GM11168 (cell line): Measurements from ENCODE around the gene ZIC2.

Experiments
- in situ Hi-C: fragments of 300-500 bp; cut with MboI; formaldehyde crosslinking; loops from one replicate; pipeline ENCODE4 v1.12.0; 2022; ENCODE audit warnings: low sequenced_read_pairs; ENCODE audit not compliant: unreplicated experiment

The ZIC2 gene

DNA sequence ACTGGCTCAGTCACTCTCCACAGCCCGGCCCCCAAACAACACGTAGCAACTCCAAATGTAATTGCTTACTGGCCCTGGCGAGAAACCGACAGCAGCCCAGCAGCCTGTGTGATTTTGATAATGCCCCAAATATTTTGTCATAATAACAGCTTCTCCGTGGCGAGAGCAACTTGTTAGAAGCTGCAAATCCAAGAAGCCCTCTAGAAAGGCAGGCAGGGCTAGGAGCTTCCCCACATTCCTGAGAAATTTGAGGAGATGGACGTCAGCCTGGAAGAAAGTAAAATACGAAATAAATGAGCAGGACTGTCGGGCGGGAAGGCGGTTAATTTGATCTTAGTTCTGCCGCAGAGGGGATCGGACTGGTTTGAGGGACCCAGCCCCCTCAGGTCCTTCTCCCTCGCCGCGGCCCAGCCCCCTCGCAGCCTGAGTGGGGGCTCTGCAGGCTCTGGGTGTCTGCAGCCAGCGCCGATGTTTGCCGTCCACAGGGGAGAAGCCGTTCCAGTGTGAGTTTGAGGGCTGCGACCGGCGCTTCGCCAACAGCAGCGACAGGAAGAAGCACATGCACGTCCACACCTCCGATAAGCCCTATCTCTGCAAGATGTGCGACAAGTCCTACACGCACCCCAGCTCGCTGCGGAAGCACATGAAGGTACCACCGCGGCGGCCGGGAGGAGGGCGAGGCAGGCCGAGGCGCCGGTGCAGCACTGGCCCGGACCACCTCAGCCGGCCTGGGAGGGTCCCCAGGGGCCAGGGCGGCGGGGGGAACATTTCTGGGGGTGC lies 3.1 kb downstream of the ZIC2 start:
- in situ Hi-C loops, result no loop called here

DNA sequence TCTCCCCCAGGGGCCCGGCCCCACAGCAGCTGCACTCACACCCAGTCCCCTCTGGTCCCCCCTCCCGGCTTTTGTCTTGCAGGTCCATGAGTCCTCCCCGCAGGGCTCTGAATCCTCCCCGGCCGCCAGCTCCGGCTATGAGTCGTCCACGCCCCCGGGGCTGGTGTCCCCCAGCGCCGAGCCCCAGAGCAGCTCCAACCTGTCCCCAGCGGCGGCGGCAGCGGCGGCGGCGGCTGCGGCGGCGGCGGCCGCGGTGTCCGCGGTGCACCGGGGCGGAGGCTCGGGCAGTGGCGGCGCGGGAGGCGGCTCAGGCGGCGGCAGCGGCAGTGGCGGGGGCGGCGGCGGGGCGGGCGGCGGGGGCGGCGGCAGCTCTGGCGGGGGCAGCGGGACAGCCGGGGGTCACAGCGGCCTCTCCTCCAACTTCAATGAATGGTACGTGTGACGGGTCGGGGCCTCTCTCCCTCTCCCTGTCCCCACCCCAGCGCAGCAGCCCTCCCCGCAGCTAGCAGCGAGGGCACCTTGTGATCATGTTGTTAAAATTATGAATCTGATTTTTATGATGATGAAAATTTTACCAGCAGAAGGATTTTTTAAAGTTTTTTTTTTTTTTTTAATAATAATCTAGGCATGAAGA lies 3.8 kb downstream of the ZIC2 start:
- in situ Hi-C loops, result no loop called here

DNA sequence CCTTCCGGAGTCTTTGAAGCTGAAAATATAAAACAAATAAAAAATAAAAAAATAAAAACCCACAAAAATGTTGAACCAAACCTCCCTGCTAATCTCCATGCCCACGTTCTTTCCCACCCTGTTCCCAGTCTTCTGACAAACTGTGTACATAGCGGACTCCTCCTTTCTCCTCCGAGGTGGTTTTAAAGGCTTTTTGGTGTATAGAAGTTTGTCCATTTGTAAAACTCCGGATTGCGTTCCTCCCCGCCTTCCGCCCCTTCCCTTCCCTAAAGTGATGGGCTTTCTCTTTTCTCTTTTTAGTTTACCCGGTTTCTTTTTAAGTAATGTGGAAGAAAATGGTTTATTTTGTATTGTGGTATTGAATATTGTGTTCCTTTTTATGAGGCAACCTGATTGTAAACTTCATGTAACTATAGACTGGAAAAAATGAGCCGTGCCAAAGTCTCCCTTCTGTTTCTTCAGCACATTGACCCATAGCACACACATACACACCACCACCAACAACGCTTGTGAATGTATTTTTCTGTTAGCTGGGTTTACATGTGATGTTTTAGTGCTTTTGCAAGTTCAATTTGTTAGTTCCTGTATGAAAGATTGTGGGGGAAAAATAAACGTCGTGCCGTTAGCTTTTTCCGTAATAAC lies 4.4 kb downstream of the ZIC2 start:
- in situ Hi-C loops, result no loop called here

DNA sequence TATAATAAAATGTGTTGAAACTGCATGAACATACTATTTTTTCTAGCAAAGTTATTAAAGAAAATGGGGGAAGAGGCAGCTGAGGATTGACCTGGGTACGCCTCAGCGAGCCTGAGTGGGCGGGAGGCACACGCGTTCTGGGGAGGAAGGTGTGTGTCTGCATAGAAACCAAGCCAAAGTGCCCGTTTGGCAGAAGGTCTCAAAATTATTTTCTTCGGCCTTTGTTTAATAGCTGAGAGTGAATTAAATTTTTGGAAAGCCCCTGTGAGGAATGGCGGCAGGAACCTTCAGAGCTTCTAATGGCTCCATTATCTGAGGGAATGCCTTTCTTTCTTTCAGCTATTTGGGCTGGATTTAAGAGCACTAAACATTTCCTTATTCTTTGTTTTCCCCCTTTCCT lies 5.2 kb downstream of the ZIC2 start:
- in situ Hi-C loops, result no loop called here

DNA sequence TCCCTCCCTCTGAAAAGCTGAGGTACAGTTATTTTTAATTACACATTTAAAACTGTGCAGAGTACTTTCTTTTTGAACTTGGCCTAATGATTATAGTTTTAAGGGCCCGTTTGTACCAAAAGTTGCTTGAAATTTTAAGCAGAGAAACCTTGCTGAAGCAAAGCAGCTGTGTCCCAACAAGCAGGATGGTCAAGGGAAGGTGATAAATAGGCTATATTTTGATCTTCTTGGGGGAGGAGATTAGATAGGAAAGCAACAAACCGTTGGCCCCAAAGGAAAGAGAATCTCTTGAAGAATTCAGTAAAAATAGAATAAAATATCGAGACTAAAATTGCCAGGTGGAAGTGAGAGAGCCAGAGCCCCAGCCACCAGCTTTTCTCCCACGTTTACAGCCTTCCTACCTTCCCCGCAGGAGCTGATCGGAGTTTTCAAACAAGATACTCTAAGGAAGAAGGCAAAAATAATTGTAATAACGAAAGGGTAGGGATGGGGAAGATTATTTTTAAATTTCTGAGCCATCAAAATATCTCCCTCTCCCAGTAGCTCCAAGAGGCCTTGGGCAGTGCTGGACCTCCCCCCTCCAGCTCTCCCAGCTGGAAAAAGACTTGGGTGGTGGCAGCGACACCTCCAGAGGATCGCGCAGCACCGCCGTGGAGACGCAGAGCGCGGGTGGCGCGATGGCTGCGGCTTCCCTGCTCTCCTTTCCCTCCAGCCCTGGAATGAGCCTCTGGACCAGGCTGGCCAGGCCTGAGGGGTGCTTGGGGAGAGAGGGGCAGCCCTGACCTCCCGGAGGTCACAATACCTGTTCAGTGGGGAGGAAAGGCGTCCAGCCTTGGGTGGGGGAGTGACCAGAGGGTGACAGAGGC lies 5.8 kb downstream of the ZIC2 start:
- in situ Hi-C loops, result no loop called here

DNA sequence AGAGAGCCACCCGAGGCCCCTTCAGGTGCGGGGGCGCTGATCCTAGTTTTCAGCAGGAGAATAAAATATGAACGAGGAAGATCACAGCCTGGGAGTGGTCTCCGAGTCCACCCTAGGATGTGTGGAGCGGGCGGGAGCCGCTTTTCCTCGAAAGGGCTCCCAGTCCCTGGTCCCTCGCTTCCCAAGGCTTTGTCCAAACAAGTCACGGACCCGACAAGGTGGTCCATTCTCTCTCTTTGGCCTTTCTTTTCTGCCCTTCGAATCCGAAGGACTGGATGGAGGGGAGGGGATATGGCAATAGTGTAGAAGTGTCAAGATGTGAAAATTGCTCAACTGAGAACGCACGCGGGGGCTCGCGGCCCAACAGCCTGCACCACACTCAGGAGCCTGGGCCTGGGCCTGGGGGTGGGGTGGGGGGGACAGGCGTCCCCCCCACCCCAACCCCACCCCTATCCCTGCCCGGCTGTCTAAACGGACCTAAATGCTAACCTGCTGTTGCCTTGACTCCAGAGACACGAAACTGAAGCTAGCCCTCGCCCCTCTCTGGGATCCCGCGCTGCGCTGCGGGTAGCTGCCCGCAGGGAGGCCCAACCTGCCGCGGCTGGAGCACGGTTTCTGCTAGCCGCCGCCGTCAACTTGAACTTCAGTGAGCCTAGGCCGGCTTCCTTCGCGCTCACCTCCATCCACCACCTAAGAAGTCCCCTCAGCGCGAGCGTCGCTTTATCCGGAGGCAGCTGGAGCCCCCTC lies 7.1 kb downstream of the ZIC2 start:
- in situ Hi-C loops, result no loop called here

DNA sequence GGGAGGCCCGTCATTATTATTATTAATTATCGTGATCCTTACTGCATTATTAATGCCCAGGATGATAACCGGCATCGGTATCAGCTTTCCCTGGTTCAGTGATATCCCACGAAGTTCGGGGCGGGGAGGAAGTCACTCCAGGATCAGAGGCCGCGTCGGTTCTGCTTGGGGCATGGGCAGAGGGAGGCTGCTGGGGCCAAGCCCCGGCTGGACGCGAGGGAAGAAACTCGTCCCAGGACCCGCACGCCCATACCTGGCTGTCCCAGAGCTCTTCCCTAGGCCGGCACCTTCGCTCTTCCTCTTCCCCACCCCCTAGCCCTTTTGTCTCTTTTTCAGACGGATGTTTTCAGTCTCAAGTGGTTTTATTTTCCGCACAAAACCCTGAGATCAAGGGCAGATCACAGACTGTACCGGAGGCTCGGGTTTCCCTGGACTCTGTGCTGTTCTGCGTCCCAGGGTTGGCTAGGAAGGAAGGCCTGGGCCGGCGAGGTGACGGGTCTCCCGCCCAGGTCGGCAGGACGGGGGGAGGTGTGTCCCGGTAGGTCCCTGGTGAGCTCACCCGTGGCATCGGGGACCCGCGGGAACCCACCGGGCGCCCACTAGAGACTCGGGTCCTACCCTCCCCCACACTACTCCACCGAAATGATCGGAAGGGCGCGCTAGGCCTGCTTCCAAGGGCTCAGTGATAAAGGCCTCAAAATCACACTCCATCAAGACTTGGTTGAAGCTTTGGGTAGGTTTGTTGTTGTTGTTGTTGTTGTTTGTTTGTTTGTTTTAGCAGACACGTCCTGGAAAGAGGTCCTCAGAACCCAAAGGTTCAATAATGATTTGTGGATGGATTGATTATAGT lies 7.9 kb downstream of the ZIC2 start:
- in situ Hi-C loops, result no loop called here

DNA sequence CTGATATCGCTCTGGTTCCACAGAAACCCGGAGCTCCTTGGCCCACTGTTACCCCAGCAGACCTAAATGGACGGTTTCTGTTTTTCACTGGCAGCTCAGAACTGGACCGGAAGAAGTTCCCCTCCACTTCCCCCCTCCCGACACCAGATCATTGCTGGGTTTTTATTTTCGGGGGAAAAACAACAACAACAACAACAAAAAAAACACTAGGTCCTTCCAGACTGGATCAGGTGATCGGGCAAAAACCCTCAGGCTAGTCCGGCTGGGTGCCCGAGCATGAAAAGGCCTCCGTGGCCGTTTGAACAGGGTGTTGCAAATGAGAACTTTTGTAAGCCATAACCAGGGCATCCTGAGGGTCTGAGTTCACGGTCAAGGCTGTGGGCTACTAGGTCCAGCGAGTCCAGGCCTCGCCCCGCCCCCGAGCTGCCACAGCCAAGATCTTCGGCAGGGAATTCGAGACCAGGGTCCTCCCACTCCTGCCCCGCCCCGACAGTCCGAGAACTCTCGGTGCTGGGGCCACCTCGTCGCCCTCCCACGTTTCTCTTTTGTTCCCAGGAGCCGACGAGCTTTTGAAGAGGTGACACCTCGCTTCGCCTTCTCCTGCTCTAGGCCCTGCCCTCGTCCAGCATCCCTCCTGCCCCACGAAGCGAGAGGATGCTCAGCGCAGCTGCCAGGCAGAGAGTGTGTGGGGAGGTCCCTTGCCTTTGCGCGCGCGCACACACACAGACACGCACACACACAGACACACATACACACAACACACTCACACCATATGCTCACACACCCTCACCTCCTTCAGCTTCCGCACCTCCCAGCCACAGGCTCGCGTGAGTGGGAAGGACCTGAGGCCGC lies 8.8 kb downstream of the ZIC2 start:
- in situ Hi-C loops, result no loop called here

DNA sequence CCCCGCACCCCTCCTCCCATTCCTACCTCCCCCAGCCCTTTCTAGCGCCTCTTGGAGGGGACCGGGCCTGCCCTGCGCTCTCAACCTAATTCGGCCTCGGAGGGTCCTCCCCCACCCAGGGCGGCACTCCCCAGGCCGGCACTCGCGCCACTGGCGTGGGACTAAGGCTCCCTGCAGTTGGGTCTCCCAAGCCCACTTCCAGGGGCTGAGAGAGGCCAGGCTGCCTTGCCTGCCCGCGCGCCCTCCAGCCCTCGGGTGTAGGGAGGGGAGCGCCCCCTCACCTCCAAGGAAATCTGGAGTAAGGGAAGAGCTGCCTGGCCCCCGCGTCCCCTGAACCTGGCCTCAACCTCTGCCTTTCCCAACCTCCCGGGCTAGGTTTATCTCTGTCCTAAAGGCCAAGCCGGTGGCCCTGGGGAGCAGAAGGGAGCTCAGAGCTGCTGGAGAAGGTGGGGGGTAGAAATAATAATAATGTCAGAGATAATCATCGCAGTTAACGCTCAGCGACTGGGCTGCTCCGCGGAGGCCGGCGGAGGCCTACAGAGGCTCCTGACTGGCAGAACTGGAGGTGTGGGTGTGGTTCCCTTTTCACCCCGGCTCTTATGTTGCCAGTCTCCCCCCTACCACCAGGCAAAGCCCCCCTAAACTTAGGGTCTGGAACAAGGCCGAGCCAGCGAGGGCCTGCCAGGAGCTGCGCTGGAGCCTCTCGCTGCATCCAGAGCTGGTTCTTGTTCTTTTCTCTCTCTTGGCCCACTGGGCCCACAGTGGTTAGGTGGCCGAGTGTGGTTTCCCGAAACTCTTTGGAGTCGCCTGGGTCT lies 9.6 kb downstream of the ZIC2 start:
- in situ Hi-C loops, result no loop called here

DNA sequence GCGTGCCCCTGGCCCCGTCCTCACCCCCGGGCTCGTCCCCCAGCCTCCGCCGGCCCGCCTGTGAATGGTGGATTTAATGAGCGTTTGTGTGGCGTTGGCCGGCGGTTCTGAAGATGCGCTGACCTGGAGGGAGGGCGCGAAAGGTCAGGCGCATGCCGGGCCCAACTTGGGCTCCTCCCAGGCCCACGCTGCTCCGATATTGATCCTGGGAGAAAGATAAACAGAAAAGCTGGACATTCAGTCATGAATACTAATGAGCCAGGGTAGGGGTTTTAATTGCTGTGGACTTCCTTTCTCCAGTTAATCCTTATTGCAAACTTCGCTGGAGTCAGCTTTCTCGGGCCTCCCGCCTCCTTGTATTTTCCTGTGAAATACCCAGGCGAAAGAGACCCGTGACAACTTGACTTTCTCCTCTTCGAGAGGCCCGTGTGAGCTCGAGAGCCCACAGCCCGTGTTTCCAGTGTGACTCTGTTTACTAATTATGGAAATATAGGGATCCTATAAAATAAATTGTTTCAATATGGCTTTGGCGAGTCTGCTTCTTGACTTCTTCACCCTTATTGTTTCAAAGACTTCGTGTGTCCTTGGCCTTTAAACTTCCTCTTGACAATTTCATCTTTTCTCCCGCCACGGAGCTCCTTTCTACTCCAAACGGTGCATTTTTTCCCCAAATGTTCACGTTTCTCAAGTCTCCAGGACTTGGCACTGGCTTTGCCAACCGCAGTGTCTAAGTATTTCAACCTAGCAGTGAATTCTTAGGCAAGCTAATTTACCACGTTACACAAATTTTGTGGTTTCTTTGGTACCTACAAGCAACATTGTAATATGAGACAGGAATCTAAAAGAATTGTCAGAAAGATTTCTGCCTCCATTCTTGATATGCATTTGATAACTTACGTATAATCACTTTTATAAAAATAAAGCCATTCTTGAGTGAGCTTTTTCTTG lies 10.5 kb downstream of the ZIC2 start:
- in situ Hi-C loops, result no loop called here

DNA sequence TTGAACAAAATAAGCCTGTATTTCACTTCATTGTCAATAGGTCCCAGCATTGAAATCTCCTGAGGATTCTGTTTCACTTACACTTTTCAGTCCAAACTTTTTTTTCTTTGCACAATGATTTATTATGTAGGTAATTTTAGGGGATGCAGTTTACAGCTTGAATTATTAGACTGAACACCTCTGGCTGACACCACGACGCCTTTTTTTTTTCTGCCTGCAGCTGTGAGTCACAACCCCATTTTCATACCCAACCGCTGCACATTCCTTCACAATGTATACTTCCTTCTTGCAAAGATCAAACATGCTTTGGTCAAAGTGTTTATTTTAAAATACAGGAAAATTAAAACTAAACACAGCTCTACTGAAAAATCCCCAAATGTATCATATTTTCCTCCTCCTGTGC lies 11.4 kb downstream of the ZIC2 start:
- in situ Hi-C loops, result no loop called here

DNA sequence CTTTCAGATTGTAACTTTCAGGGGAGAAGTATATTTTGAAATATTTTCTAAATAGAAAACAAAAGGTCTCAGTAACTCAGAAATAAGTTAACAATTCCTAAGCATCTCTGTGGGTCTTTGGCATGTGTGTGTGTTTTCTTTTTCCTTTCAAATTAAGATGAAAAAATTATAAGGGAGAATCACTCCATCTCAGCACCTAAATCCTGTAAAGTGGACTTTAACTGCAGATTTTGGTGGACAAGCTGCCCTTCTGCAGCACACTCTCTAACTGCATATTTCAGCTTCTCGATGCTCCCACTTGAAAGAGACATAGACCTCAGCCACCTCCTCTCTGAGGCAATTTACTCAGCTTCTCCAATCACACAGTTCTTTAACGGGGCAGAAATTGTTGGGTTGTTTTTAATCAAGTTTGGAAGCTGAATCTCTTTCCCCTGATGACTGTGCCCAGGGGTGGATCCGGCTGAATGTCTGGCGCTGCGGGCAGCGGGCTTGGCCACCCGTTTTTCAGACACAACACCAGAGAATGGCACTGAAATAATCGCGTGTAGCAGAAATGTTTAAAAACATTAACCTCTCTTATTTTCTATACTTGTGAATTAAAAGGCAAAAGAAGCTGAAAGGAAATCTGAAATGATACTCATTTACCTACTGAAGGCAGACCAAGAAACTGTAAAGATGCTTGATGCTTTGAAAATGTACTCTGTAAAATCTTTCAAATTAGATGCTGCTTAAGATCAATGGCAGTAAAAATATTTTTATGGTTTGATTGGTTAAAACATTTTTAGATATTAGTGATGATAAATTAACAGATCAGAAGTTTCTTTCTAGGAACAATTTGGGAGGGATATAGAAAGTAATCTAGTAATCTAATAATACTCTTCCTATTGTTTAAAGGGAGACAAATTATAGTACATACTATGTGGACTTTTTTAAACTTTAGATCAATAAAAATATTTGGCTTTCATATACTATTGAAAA lies 12.4 kb downstream of the ZIC2 start:
- in situ Hi-C loops, result no loop called here

DNA sequence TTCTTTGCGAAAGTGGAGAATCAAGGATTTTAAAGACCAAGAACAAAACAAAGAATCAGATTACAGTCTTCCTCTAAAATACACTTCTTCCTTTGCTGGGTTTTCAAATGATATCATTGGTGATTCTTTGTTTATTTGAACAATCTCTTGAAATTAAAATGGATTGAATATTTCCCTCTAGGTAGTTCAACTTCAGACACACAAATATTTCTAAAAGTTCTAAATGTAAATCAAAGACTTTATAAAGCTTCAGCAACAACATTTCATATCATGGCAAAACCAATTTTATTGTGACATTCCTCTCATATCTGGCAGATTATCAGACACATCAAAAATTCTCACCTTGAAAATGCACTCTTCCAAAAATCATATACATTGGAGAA lies 13.0 kb downstream of the ZIC2 start:
- in situ Hi-C loops, result no loop called here

DNA sequence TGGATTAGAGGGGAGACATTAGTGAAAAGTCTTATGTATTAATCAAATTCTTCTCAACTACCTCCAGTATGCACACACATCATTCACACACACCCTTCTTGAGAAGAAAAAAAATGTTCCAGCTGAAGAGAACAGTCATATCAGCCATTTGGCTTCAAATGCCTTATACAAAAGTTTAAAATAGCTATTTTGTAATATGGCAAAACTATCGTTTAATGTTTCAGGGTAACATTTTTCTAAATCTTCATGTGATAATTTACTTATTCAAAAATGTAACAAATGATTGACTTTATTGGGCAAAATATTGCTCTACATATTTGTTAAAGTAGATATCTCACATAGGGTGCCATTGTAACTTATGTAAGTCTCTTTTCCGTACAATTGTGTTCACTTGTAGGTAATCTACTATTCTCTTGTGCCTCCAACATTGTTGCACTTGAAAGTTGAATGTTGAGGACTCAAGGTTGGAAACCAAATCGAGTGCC lies 13.6 kb downstream of the ZIC2 start:
- in situ Hi-C loops, result no loop called here
